ENCODE results near the gene LMX1A.

GRCh38 chr1:165350840-165351239, 5.7 kb downstream of the LMX1A start:
- no peak for TF ChIP-seq CTCF (IDR thresholded peaks at IDR 0.05; ENCODE audit: low read length)
- TF ChIP-seq EZH2 (optimal IDR thresholded peaks at IDR 0.05; ENCODE audit: low read depth, low read length) = no peak
